Lower leg skin (tissue), 4 donors: ENCODE measurements around the gene ASIC4. TPM values are rescaled to one million over a fixed set of nuclear protein-coding genes. Genes with fewer than 3 reads are reported as not detected.

ENCODE experiments used
- DNase-seq, 2 donors: peaks; one replicate each; pipeline ENCODE4 v3.0.0-alpha.2; 2019; ENCODE audit warnings: low spot score in 2 of 2
- H3K4me3 ChIP-seq: fragments of 200-600 bp; sonication (generic); 2 replicates; pipeline ENCODE4 v1.5.1; 2017; ENCODE audit warnings: mild to moderate bottlenecking, low read depth; ENCODE audit not compliant: poor library complexity, severe bottlenecking
- CTCF ChIP-seq, 3 donors: fragments of 450-650 bp; IDR thresholded peaks; one replicate each; pipeline ENCODE4 v1.5.1; 2016; ENCODE audit warnings: antibody characterized with exemption in 3 of 3, mild to moderate bottlenecking in 3 of 3, moderate library complexity in 2 of 3
- POLR2A ChIP-seq, 2 donors: fragments of 450-650 bp; IDR thresholded peaks; one replicate each; pipeline ENCODE4 v1.6.1; 2016 to 2017; ENCODE audit warnings: antibody characterized with exemption in 2 of 2, mild to moderate bottlenecking in 1 of 2, moderate library complexity in 1 of 2
- WGBS, 2 donors: methylation state at CpG; one replicate each; pipeline ENCODE4 v1.1.5; 2018; 5-methylcytosine and 5-hydroxymethylcytosine counted together
- intact Hi-C: fragments of 100-400 bp; cut with DNase I; formaldehyde crosslinking; loops from one replicate; pipeline ENCODE4 v1.15.0; 2023; ENCODE audit warnings: low total_unique reads
- total RNA-seq, 4 donors: library from RNA; depleted of rRNA; stranded (reverse); fragments of >200 nt; gene quantifications; one replicate each; pipeline ENCODE4 v1.1.0, GENCODE V29; 2016

The ASIC4 gene
- total RNA-seq, 4 donors from 2014 or later: 0.26 TPM; not detected in 3

- intact Hi-C loops: no loop called here
- WGBS, 2 donors: 91 to 96% methylated on average over 21 to 22 of the region's 23 CpGs
Measured at GRCh38 chr2:219468410-219469185, 45.7 kb upstream of the ASIC4 start.

GRCh38 chr2:219469186-219469724 lies 45.0 kb upstream of the ASIC4 start:
- 86 to 91% methylated on average over 14 to 16 of the region's 16 CpGs for WGBS, 2 donors
- DNase-seq: no peak

More at GRCh38 chr2:219468410-219469185, 45.7 kb upstream of the ASIC4 start:
- no peak for DNase-seq
- no peak for TF ChIP-seq POLR2A (IDR thresholded peaks at IDR 0.05)
- no peak for TF ChIP-seq CTCF (IDR thresholded peaks at IDR 0.05)
- no peak overlapping the region for H3K4me3 ChIP-seq

GRCh38 chr2:219470429-219470828 lies 43.9 kb upstream of the ASIC4 start:
- DNase-seq: no peak
- H3K4me3 ChIP-seq: no peak overlapping the region
- intact Hi-C loops: no loop called here
- TF ChIP-seq POLR2A (IDR thresholded peaks at IDR 0.05) (no peak), CTCF (IDR thresholded peaks at IDR 0.05) (no peak)
- WGBS, 2 donors: 88 to 91% methylated on average over 4 of the region's 4 CpGs

More at GRCh38 chr2:219469186-219469724, 45.0 kb upstream of the ASIC4 start:
- no peak overlapping the region for H3K4me3 ChIP-seq
- intact Hi-C loops: no loop called here
- TF ChIP-seq POLR2A (IDR thresholded peaks at IDR 0.05): no peak
- no peak for TF ChIP-seq CTCF (IDR thresholded peaks at IDR 0.05)

- DNase-seq: no peak
- intact Hi-C loops: no loop called here
Measured at GRCh38 chr2:219471476-219472371, 42.6 kb upstream of the ASIC4 start.

More at GRCh38 chr2:219471476-219472371, 42.6 kb upstream of the ASIC4 start:
- WGBS, 2 donors: 87 to 90% methylated on average over 12 to 21 of the region's 22 CpGs
- no peak overlapping the region for H3K4me3 ChIP-seq
- TF ChIP-seq CTCF (IDR thresholded peaks at IDR 0.05) (no peak), POLR2A (IDR thresholded peaks at IDR 0.05) (no peak)
